Pancreas (tissue), 10 donors: ENCODE results near the gene PRR5. TPM values are rescaled to one million over a fixed set of nuclear protein-coding genes. Genes with fewer than 3 reads are reported as not detected.
A peak's percentile ranks its signal among the peaks of the same experiment; 100 is the strongest.

Source experiments
- ATAC-seq, 4 donors: fragments of 200-7000 bp; cut with Tn5 transposase; one replicate each; pipeline versions ENCODE4 v1.8.0 to v1.9.1; 2020; ENCODE audit warnings: mild to moderate bottlenecking in 4 of 4, moderate library complexity in 4 of 4
- DNase-seq, 6 donors: peaks; one replicate each; pipeline ENCODE4 v3.0.0-alpha.2; 2020
- FAIRE-seq: peaks from 2 replicates; lab custom pipeline; 2012; peaks lifted over from hg19 to GRCh38; lab: Jason Lieb, UNC
- H3K27ac ChIP-seq, 4 donors: fragments of 200-600 bp; sonication (generic); 1 replicate in 3 of 4; 2 replicates in 1 of 4; pipeline versions ENCODE4 v1.5.0 to v1.8.0; 2020
- H3K27me3 ChIP-seq, 4 donors: fragments of 200-600 bp; one replicate each; pipeline ENCODE4 v1.8.0; 2021
- H3K36me3 ChIP-seq, 3 donors: fragments of 200-600 bp; sonication (generic) in 1 of 3; one replicate each; pipeline versions ENCODE4 v1.5.0 to v1.8.0; 2020 to 2021
- H3K4me1 ChIP-seq, 3 donors: fragments of 200-600 bp; one replicate each; pipeline ENCODE4 v1.8.0; 2021
- H3K4me3 ChIP-seq, 4 donors: fragments of 200-600 bp; sonication (generic) in 2 of 4; one replicate each; pipeline versions ENCODE4 v1.5.0 to v1.8.0; 2020 to 2021
- H3K9me3 ChIP-seq, 4 donors: fragments of 200-600 bp; one replicate each; pipeline ENCODE4 v1.8.0; 2021
- CTCF ChIP-seq, 4 donors: fragments of 200-600 bp; sonication (generic) in 3 of 4; IDR thresholded peaks; one replicate each; pipeline versions ENCODE4 v1.5.0 to v1.8.0; 2021; ENCODE audit warnings: antibody characterized with exemption in 4 of 4
- WGBS, 2 donors: extraction: QIAGEN DNeasy Blood & Tissue Kit; methylation state at CpG; one replicate each; pipeline ENCODE4 v1.1.7; 2013; 5-methylcytosine and 5-hydroxymethylcytosine counted together
- intact Hi-C, 3 donors: fragments of 100-400 bp; cut with DNase I; formaldehyde crosslinking; loops; one replicate each; pipeline versions ENCODE4 v1.11.1 to v1.14.2; 2022
- polyA plus RNA-seq, 2 donors: library from polyadenylated mRNA; stranded (reverse); fragments of 200-250 nt; gene quantifications; one replicate each; pipeline ENCODE4 v1.2.3, GENCODE V29; 2013
- total RNA-seq, 6 donors: library from RNA; stranded (reverse); fragmentation: NEBNext Ultra II Directional in 4 of 6; extraction: Animal tissue kit (Norgen Biotek cat#: 25700) in 4 of 6; gene quantifications; one replicate each; pipeline versions ENCODE4 v1.2.1 to v1.2.4, GENCODE V29; 2021 to 2023
- donor health status: healthy with polysubstance abuse.
- donor health status: DM: no; HTN: no; CAD: no; lungs with moderate emphysema.
- donor health status: DM: no; HTN: no; CAD: no.
- donor health status: control.
- donor health status: control.
- donor health status: Bipolar disorder and iron deficiency.
- donor health status: DM: yes; HTN: yes; CAD: no.
- donor health status: DM: no; HTN: no; CAD: no.
- donor health status: DM: no; HTN: no; CAD: no.
- donor health status: DM: yes; HTN: yes; CAD: no.

Gene PRR5
- total and polyA plus RNA-seq, 8 donors = 7.0 to 23.0 (median 10.1) TPM

DNA sequence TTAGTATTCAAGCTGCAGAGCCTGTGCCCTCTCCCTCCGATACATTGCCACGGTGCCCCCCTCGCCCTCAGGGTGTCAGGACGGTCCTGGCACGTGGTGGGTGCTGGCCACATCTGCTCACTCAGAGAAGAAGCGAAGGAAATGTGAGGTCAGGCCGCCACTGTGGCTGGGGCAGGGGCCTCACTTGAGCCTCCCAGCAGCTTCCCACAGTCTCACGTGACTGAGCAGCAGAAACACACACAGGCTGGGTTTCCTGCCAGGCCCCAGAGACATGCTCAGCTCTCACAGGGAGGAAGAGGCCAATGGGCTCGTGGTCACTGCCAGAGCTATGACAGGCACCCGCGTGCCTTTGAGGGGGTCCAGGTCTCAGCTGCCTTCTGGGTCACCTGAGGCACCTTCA is 37.9 kb upstream of the PRR5 start:
- H3K4me3 ChIP-seq = no peak overlapping the region
- intact Hi-C loops = no loop called here
- H3K4me1 ChIP-seq = no peaks in the 10 kb centered on the region
- H3K27ac ChIP-seq = no peak overlapping the region
- 58 to 64% methylated on average over 11 of the region's 11 CpGs for WGBS, 2 donors
- ATAC-seq = peak in 3 of 4 donors; percentile 38 to 74 (median 73)
- H3K9me3 ChIP-seq = no peaks in the 10 kb centered on the region
- TF ChIP-seq CTCF (IDR thresholded peaks at IDR 0.05) = no peak
- DNase-seq = peak in 1 of 6 donors; percentile 59
- no peak for FAIRE-seq
- H3K27me3 ChIP-seq = peaks cover 0 to under 1% (median 0%) of the 10 kb centered on the region in 4 donors
- no peaks in the 10 kb centered on the region for H3K36me3 ChIP-seq

DNA sequence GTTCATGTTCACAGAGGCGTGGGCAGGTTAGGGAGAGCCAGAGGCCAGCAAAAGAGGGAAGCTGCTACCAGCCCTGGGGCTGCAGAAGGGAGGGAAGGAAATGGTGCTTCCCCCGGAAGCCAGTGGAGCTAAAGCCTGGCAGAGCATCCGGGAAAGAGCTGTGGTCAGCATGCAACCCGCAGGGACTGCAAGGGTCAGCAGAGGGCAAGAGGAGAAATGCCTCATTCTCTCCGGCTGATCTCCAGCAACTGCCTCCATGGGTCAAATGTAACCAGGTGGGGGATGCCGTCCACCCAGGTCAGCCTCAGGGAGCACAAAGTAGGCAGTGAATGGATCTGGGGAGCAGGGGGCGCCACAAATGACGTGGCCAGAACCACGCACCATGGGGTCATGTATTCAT is 36.9 kb upstream of the PRR5 start:
- DNase-seq (peak in 1 of 6 donors; percentile 47), ATAC-seq (peak in 2 of 4 donors; percentile 47 to 59), FAIRE-seq (no peak)
- H3K36me3 ChIP-seq = no peaks in the 10 kb centered on the region
- intact Hi-C loops = no loop called here
- H3K27me3 ChIP-seq = peaks cover 0 to 6% (median 0%) of the 10 kb centered on the region in 4 donors
- 44 to 53% methylated on average over 9 of the region's 9 CpGs for WGBS, 2 donors
- no peak overlapping the region for H3K27ac ChIP-seq
- H3K4me3 ChIP-seq = no peak overlapping the region
- H3K4me1 ChIP-seq = no peaks in the 10 kb centered on the region
- TF ChIP-seq CTCF (IDR thresholded peaks at IDR 0.05) = no peak
- H3K9me3 ChIP-seq = no peaks in the 10 kb centered on the region

DNA sequence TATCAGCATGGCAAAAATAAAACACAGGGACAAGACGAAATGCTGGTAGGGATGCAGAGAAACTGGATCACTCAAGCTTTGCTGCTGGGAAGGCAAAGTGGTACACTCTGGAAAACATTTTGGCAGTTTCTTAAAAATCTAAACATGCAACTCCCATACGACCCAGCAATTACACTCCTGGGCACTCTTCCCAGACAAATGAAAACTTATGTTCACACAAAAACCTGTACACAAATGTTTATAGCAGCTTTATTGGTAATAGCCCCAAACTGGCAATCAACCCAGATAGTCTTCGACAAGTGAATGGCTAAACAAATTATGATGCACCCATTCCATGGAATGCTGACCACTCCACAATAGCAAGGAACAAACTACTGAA is 35.8 kb upstream of the PRR5 start:
- Histone ChIP-seq H3K27ac (no peak overlapping the region), H3K4me3 (no peak overlapping the region), H3K27me3 (peaks cover 0 to 6% (median 0%) of the 10 kb centered on the region in 4 donors), H3K4me1 (no peaks in the 10 kb centered on the region), H3K9me3 (no peaks in the 10 kb centered on the region), H3K36me3 (no peaks in the 10 kb centered on the region)
- DNase-seq (no peak), FAIRE-seq (no peak), ATAC-seq (no peak)
- WGBS, 2 donors = 32 to 39% methylated on average over 3 of the region's 3 CpGs
- intact Hi-C loops = no loop called here
- no peak for TF ChIP-seq CTCF (IDR thresholded peaks at IDR 0.05)

- peaks cover 0 to 6% (median 0%) of the 10 kb centered on the region in 4 donors for H3K27me3 ChIP-seq
- ATAC-seq = no peak
- DNase-seq = no peak
- no peaks in the 10 kb centered on the region for H3K36me3 ChIP-seq
- TF ChIP-seq CTCF (IDR thresholded peaks at IDR 0.05) = no peak
- no peak overlapping the region for H3K4me3 ChIP-seq
- no peak overlapping the region for H3K27ac ChIP-seq
- intact Hi-C loops = no loop called here
- no peaks in the 10 kb centered on the region for H3K4me1 ChIP-seq
- no peak for FAIRE-seq
- 42 to 50% methylated on average over 5 of the region's 5 CpGs for WGBS, 2 donors
- H3K9me3 ChIP-seq = no peaks in the 10 kb centered on the region
Measured at GRCh38 chr22:44667276-44667675, 34.7 kb upstream of the PRR5 start.

DNA sequence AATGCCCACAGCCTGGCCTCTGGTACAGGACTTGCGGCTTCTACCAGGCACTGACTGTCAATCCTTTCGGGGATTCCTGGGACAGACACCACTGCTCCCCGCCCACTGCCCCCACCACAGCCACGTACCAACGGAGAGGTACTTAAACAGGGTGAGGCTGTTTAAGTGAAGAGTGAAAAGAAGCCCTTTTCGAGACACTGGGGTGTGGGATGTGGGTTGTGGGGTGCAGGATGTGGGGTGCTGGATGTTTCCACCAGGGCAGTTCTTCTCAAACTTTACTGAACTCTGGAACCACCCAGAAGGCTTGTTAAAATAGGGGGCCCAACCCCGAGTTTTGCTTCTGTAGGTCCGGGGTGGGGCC is 34.2 kb upstream of the PRR5 start:
- H3K27ac ChIP-seq = no peak overlapping the region
- H3K27me3 ChIP-seq = peaks cover 0 to 6% (median 0%) of the 10 kb centered on the region in 4 donors
- H3K4me3 ChIP-seq = peak overlapping the region in 2 of 4 donors; percentile 40 to 46
- no peak for DNase-seq
- H3K9me3 ChIP-seq = no peaks in the 10 kb centered on the region
- ATAC-seq = peak in 1 of 4 donors; percentile 5
- 51 to 62% methylated on average over 8 of the region's 8 CpGs for WGBS, 2 donors
- H3K4me1 ChIP-seq = no peaks in the 10 kb centered on the region
- H3K36me3 ChIP-seq = no peaks in the 10 kb centered on the region
- intact Hi-C loops = no loop called here
- FAIRE-seq = no peak
- TF ChIP-seq CTCF (IDR thresholded peaks at IDR 0.05) = no peak
